ENCODE data around the gene GAGE2A.
"Not testable (repeated sequence)": the region's sequence is repeated elsewhere in the genome, so short reads cannot be mapped to it uniquely, and the experiment has no call there.

GAGE2A gene

GRCh38 chrX:49589196-49589595 lies at the start of gene GAGE2A:
GAGE2A (plus strand) TSS chrX:49589496; CDS start chrX:49590651, 1,155 bp downstream.
- not testable (repeated sequence) for DNase-seq

GRCh38 chrX:49541433-49541832 lies 47.9 kb upstream of the GAGE2A start, which contains the start of gene GAGE12D:
GAGE12D (plus strand) TSS chrX:49541733; CDS start chrX:49542888, 1,155 bp downstream.
- not testable (repeated sequence) for DNase-seq

- not testable (repeated sequence) for DNase-seq
Observed at GRCh38 chrX:49550989-49551388, 38.3 kb upstream of the GAGE2A start, which contains the start of gene GAGE12E. GAGE12E (plus strand) TSS chrX:49551289; CDS start chrX:49552444, 1,155 bp downstream.

- DNase-seq, result not testable (repeated sequence)
Observed at GRCh38 chrX:49560542-49560941, 28.8 kb upstream of the GAGE2A start, which contains the start of gene GAGE12F. GAGE12F (plus strand) TSS chrX:49560842; CDS start chrX:49561997, 1,155 bp downstream.

- not testable (repeated sequence) for DNase-seq
Observed at GRCh38 chrX:49568728-49569127, 20.6 kb upstream of the GAGE2A start.

GRCh38 chrX:49569152-49569551 lies 20.1 kb upstream of the GAGE2A start:
- not testable (repeated sequence) for DNase-seq

GRCh38 chrX:49570100-49570499 lies 19.2 kb upstream of the GAGE2A start, which contains the start of gene GAGE12G:
GAGE12G (plus strand) TSS chrX:49570400; CDS start chrX:49571555, 1,155 bp downstream.
- DNase-seq, result not testable (repeated sequence)

- DNase-seq, result not testable (repeated sequence)
Observed at GRCh38 chrX:49579649-49580048, 9.6 kb upstream of the GAGE2A start, which contains the start of gene GAGE12H. GAGE12H (plus strand) TSS chrX:49579949; CDS start chrX:49581104, 1,155 bp downstream.

GRCh38 chrX:49589769-49590478 lies 628 bp downstream of the GAGE2A start:
- not testable (repeated sequence) for DNase-seq

GRCh38 chrX:49590488-49590887 lies 1.2 kb downstream of the GAGE2A start:
- not testable (repeated sequence) for DNase-seq

- DNase-seq, result not testable (repeated sequence)
Observed at GRCh38 chrX:49598720-49599119, 9.4 kb downstream of the GAGE2A start, which contains the start of gene GAGE1. GAGE1 (plus strand) TSS chrX:49599020; CDS start chrX:49600175, 1,155 bp downstream.

GRCh38 chrX:49610718-49611310 lies 21.5 kb downstream of the GAGE2A start:
- no peak for DNase-seq

- no peak for DNase-seq
Observed at GRCh38 chrX:49618574-49618973, 29.3 kb downstream of the GAGE2A start.

GRCh38 chrX:49627086-49627777 lies 37.9 kb downstream of the GAGE2A start:
- no peak for DNase-seq

GRCh38 chrX:49644991-49645637 lies 55.8 kb downstream of the GAGE2A start:
- DNase-seq, result no peak
